ENCODE results near the gene EDC3.
"Not testable (repeated sequence)": the region's sequence is repeated elsewhere in the genome, so short reads cannot be mapped to it uniquely, and the experiment has no call there.

Gene EDC3

GRCh38 chr15:74709892-74710291 is 14.1 kb upstream of the EDC3 start:
- ATAC-seq: no peak

- ATAC-seq: no peak
Observed at GRCh38 chr15:74709011-74709410, 13.2 kb upstream of the EDC3 start.

- ATAC-seq: no peak
Observed at GRCh38 chr15:74696808-74697207, 984 bp upstream of the EDC3 start.

GRCh38 chr15:74696398-74696729 is 540 bp upstream of the EDC3 start:
- ATAC-seq: no peak

- ATAC-seq: no peak
Observed at GRCh38 chr15:74692327-74692726, 3.5 kb downstream of the EDC3 start.

GRCh38 chr15:74683758-74684157 is 12.1 kb downstream of the EDC3 start:
- ATAC-seq: no peak

GRCh38 chr15:74682954-74683353 is 12.9 kb downstream of the EDC3 start:
- ATAC-seq: peak in 1 of 2 donors; percentile 36

GRCh38 chr15:74680456-74680855 is 15.4 kb downstream of the EDC3 start:
- ATAC-seq: no peak

- ATAC-seq: no peak
Observed at GRCh38 chr15:74676801-74677200, 19.0 kb downstream of the EDC3 start.

- ATAC-seq: no peak
Observed at GRCh38 chr15:74674161-74674560, 21.7 kb downstream of the EDC3 start.

GRCh38 chr15:74669627-74670026 is 26.2 kb downstream of the EDC3 start:
- no peak for ATAC-seq

- no peak for ATAC-seq
Observed at GRCh38 chr15:74667975-74668374, 27.8 kb downstream of the EDC3 start.

- no peak for ATAC-seq
Observed at GRCh38 chr15:74664670-74665069, 31.2 kb downstream of the EDC3 start.

GRCh38 chr15:74664028-74664616 is 31.7 kb downstream of the EDC3 start:
- no peak for ATAC-seq

- ATAC-seq: no peak
Observed at GRCh38 chr15:74663303-74664027, 32.4 kb downstream of the EDC3 start.

GRCh38 chr15:74662064-74662860 is 33.6 kb downstream of the EDC3 start:
- no peak for ATAC-seq

GRCh38 chr15:74661280-74661679 is 34.5 kb downstream of the EDC3 start:
- not testable (repeated sequence) for ATAC-seq

GRCh38 chr15:74657846-74658245 is 38.0 kb downstream of the EDC3 start:
- no peak for ATAC-seq

- ATAC-seq: no peak
Observed at GRCh38 chr15:74656935-74657535, 38.8 kb downstream of the EDC3 start.

- ATAC-seq: peak in 1 of 2 donors; percentile 55
Observed at GRCh38 chr15:74655424-74655823, 40.4 kb downstream of the EDC3 start.

- ATAC-seq: no peak
Observed at GRCh38 chr15:74653426-74654102, 42.3 kb downstream of the EDC3 start.

- ATAC-seq: no peak
Observed at GRCh38 chr15:74651242-74651741, 44.5 kb downstream of the EDC3 start.
